Fibroblast of lung (primary cell): Measurements from ENCODE around the gene PPP1R13B. TPM values are rescaled to one million over a fixed set of nuclear protein-coding genes. Genes with fewer than 3 reads are reported as not detected.

Experiments used
- DNase-seq, 2 donors: peaks; one replicate each; pipeline versions ENCODE4 v3.0.0 to v3.0.0-alpha.2; 2010; ENCODE audit warnings: low read depth in 2 of 2
- H2AFZ ChIP-seq: 2 replicates; pipeline ENCODE4 v1.5.1; 2012; ENCODE audit warnings: low read length, control low read depth, inconsistent platforms
- H3K27ac ChIP-seq: 2 replicates; pipeline ENCODE4 v1.5.1; 2011; ENCODE audit warnings: low read length, control low read depth; ENCODE audit not compliant: insufficient read depth
- H3K27me3 ChIP-seq: 2 replicates; pipeline ENCODE4 v1.5.1; 2011; ENCODE audit warnings: mild to moderate bottlenecking, low read length; ENCODE audit not compliant: control insufficient read depth, insufficient read depth
- H3K36me3 ChIP-seq: 2 replicates; pipeline ENCODE4 v1.5.1; 2011; ENCODE audit warnings: low read length; ENCODE audit not compliant: control insufficient read depth, insufficient read depth
- H3K4me1 ChIP-seq: 2 replicates; pipeline ENCODE4 v1.5.1; 2011; ENCODE audit warnings: low read length; ENCODE audit not compliant: control insufficient read depth, insufficient read depth; ENCODE audit errors: extremely low read depth
- H3K4me2 ChIP-seq: 2 replicates; pipeline ENCODE4 v1.5.1; 2011; ENCODE audit warnings: low read length, control low read depth; ENCODE audit not compliant: insufficient read depth; ENCODE audit errors: extremely low read depth
- H3K4me3 ChIP-seq, 4 experiments: fragments of 200-600 bp in 1 of 4; sonication (generic) in 1 of 4; replicated peaks in 1 of 4; 2 replicates each; pipeline ENCODE4 v1.5.1; 2011 to 2016; ENCODE audit warnings: low read length in 4 of 4, low read depth in 3 of 4, mild to moderate bottlenecking in 3 of 4, control low read depth in 2 of 4, inconsistent platforms in 1 of 4, mixed read lengths in 1 of 4; ENCODE audit not compliant: insufficient read depth in 1 of 4; ENCODE audit errors: control extremely low read depth in 1 of 4
- H3K79me2 ChIP-seq: 2 replicates; pipeline ENCODE4 v1.5.1; 2012; ENCODE audit warnings: mild to moderate bottlenecking, low read length, inconsistent platforms; ENCODE audit not compliant: control insufficient read depth, insufficient read depth
- H3K9ac ChIP-seq: 2 replicates; pipeline ENCODE4 v1.5.1; 2011; ENCODE audit warnings: mild to moderate bottlenecking, low read length, control low read depth; ENCODE audit not compliant: insufficient read depth
- H3K9me3 ChIP-seq: 2 replicates; pipeline ENCODE4 v1.5.1; 2012; ENCODE audit warnings: low read depth, low read length; ENCODE audit not compliant: control insufficient read depth, insufficient read depth
- H4K20me1 ChIP-seq: 2 replicates; pipeline ENCODE4 v1.5.1; 2011; ENCODE audit warnings: low read length; ENCODE audit not compliant: control insufficient read depth, insufficient read depth; ENCODE audit errors: extremely low read depth
- EZH2 ChIP-seq: IDR thresholded peaks from 2 replicates; pipeline ENCODE4 v1.5.1; 2012; ENCODE audit warnings: low read length, control low read depth, mild to moderate bottlenecking; ENCODE audit errors: missing control alignments
- polyA plus RNA-seq, 2 donors: library from polyadenylated mRNA; depleted of rRNA in 1 of 2; stranded (reverse) in 1 of 2; unstranded in 1 of 2; fragments of >200 nt; gene quantifications; 2 replicates each; pipeline ENCODE4 v1.2.1, GENCODE V29; 2011 to 2012; ENCODE audit warnings: missing spikeins in 1 of 2
- total RNA-seq: library from RNA; depleted of rRNA; stranded (reverse); fragments of >200 nt; gene quantifications from 2 replicates; pipeline ENCODE4 v1.2.1, GENCODE V29; 2014
- TF ChIP-seq, protein P1 (sequence below), 2 donors: IDR thresholded peaks in 1 of 2; conservative IDR thresholded peaks in 1 of 2; 1 replicate in 1 of 2; 2 replicates in 1 of 2; pipeline ENCODE4 v1.5.1; 2011 to 2012; ENCODE audit warnings: low read length in 2 of 2, control low read depth in 1 of 2, inconsistent platforms in 1 of 2, low read depth in 1 of 2, mild to moderate bottlenecking in 1 of 2

PPP1R13B gene
- total and polyA plus RNA-seq, 2 donors (not counting 1 experiment from before 2014, with no cell fraction given), result 2.0 to 2.7 TPM

- no peaks in the 10 kb centered on the region for H3K4me1 ChIP-seq
- H3K27me3 ChIP-seq, result no peaks in the 10 kb centered on the region
- H3K27ac ChIP-seq, result no peak overlapping the region
- DNase-seq, result no peak
- H3K9me3 ChIP-seq, result no peaks in the 10 kb centered on the region
- no peak overlapping the region for H2AFZ ChIP-seq
- no peak overlapping the region for H3K4me3 ChIP-seq
- TF ChIP-seq, protein P1, sequence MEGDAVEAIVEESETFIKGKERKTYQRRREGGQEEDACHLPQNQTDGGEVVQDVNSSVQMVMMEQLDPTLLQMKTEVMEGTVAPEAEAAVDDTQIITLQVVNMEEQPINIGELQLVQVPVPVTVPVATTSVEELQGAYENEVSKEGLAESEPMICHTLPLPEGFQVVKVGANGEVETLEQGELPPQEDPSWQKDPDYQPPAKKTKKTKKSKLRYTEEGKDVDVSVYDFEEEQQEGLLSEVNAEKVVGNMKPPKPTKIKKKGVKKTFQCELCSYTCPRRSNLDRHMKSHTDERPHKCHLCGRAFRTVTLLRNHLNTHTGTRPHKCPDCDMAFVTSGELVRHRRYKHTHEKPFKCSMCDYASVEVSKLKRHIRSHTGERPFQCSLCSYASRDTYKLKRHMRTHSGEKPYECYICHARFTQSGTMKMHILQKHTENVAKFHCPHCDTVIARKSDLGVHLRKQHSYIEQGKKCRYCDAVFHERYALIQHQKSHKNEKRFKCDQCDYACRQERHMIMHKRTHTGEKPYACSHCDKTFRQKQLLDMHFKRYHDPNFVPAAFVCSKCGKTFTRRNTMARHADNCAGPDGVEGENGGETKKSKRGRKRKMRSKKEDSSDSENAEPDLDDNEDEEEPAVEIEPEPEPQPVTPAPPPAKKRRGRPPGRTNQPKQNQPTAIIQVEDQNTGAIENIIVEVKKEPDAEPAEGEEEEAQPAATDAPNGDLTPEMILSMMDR (conservative IDR thresholded peaks at IDR 0.05 in 1 of 2, IDR thresholded peaks at IDR 0.05 in 1 of 2; ENCODE audit: low read depth in 1 of 2, low read length in 2 of 2), result no peak
- no peak for TF ChIP-seq EZH2
- no peak overlapping the region for H3K9ac ChIP-seq
- no peaks in the 10 kb centered on the region for H3K79me2 ChIP-seq
- H3K4me2 ChIP-seq, result no peak overlapping the region
- no peaks in the 10 kb centered on the region for H3K36me3 ChIP-seq
- no peaks in the 10 kb centered on the region for H4K20me1 ChIP-seq
Measured at GRCh38 chr14:103836976-103837725, 10.2 kb downstream of the PPP1R13B start.

DNA sequence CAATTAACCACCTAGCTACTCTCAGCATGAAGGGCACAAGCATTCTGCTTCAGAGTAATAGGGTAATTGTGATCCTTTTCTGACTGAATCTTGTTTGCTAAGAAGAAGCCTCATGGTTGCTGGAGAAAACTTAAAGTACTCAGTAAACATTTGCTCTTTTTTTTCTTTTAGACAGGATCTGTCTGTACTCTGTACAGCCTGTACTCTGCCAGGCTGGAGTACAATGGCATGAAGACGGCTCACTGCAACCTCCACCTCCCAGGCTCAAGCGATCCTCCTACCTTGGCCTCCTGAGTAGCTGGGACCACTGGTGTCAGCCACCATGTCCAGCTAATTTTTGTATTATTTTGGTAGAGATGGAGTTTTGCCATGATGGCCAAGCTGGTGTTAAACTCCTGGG, 12.4 kb downstream of the PPP1R13B start:
- H2AFZ ChIP-seq, result no peak overlapping the region
- no peaks in the 10 kb centered on the region for H3K36me3 ChIP-seq
- no peak overlapping the region for H3K4me2 ChIP-seq
- no peaks in the 10 kb centered on the region for H4K20me1 ChIP-seq
- H3K9ac ChIP-seq, result no peak overlapping the region
- no peak for DNase-seq
- TF ChIP-seq EZH2, result no peak
- TF ChIP-seq, protein P1 (conservative IDR thresholded peaks at IDR 0.05 in 1 of 2, IDR thresholded peaks at IDR 0.05 in 1 of 2; ENCODE audit: low read depth in 1 of 2, low read length in 2 of 2), result no peak
- no peaks in the 10 kb centered on the region for H3K27me3 ChIP-seq
- no peak overlapping the region for H3K4me3 ChIP-seq
- H3K9me3 ChIP-seq, result no peaks in the 10 kb centered on the region
- H3K4me1 ChIP-seq, result no peaks in the 10 kb centered on the region
- H3K27ac ChIP-seq, result no peak overlapping the region
- no peaks in the 10 kb centered on the region for H3K79me2 ChIP-seq

GRCh38 chr14:103833711-103834110, 13.7 kb downstream of the PPP1R13B start:
- no peak overlapping the region for H3K4me2 ChIP-seq
- H3K79me2 ChIP-seq, result no peaks in the 10 kb centered on the region
- H3K36me3 ChIP-seq, result no peaks in the 10 kb centered on the region
- H3K4me1 ChIP-seq, result no peaks in the 10 kb centered on the region
- DNase-seq, result no peak
- H2AFZ ChIP-seq, result no peak overlapping the region
- H3K9me3 ChIP-seq, result no peaks in the 10 kb centered on the region
- no peaks in the 10 kb centered on the region for H3K27me3 ChIP-seq
- TF ChIP-seq, protein P1 (conservative IDR thresholded peaks at IDR 0.05 in 1 of 2, IDR thresholded peaks at IDR 0.05 in 1 of 2; ENCODE audit: low read depth in 1 of 2, low read length in 2 of 2), result no peak
- TF ChIP-seq EZH2, result no peak
- no peak overlapping the region for H3K4me3 ChIP-seq
- no peak overlapping the region for H3K27ac ChIP-seq
- no peak overlapping the region for H3K9ac ChIP-seq
- no peaks in the 10 kb centered on the region for H4K20me1 ChIP-seq
